Astrocyte (in vitro differentiated cells and primary cell): ENCODE measurements around the gene NRBF2.

Experiments used
- CTCF ChIP-seq: IDR thresholded peaks from 2 replicates; pipeline ENCODE4 v1.5.1; 2011; ENCODE audit warnings: low read depth, mild to moderate bottlenecking, inconsistent platforms, low read length, moderate library complexity; ENCODE audit not compliant: insufficient read depth
- EZH2 ChIP-seq: IDR thresholded peaks from 2 replicates; pipeline ENCODE4 v1.6.1; 2012; ENCODE audit warnings: mild to moderate bottlenecking, low read length, inconsistent platforms; ENCODE audit not compliant: insufficient read depth

GRCh38 chr10:63128443-63128842 is 4.7 kb upstream of the NRBF2 start:
- TF ChIP-seq CTCF, result no peak
- no peak for TF ChIP-seq EZH2
